NB4 (cell line): ENCODE results near the gene CAST.
"Not testable (repeated sequence)": the region's sequence is repeated elsewhere in the genome, so short reads cannot be mapped to it uniquely, and the experiment has no call there.

Source experiments
- DNase-seq: peaks from one replicate; pipeline ENCODE4 v3.0.0; 2010; ENCODE audit warnings: low read depth
- H3K4me3 ChIP-seq: one replicate; pipeline ENCODE4 v1.5.1; 2011; ENCODE audit warnings: mild to moderate bottlenecking, low read depth, low read length, moderate library complexity
- CTCF ChIP-seq: IDR thresholded peaks from one replicate; pipeline ENCODE4 v1.5.1; 2012; ENCODE audit warnings: low read depth, low read length
- MAX ChIP-seq: IDR thresholded peaks from 2 replicates; pipeline ENCODE4 v1.6.1; 2011; ENCODE audit warnings: low read depth, low read length
- MYC ChIP-seq: IDR thresholded peaks from 2 replicates; pipeline ENCODE4 v1.6.1; 2011; ENCODE audit warnings: low read depth, low read length
- POLR2A ChIP-seq: IDR thresholded peaks from 2 replicates; pipeline ENCODE4 v1.6.1; 2011; ENCODE audit warnings: mild to moderate bottlenecking; ENCODE audit not compliant: insufficient read length; ENCODE audit errors: extremely low read depth

CAST gene

GRCh38 chr5:96794757-96795156 is 132.6 kb downstream of the CAST start:
- H3K4me3 ChIP-seq: no peak overlapping the region
- DNase-seq: no peak
- TF ChIP-seq MAX (no peak), POLR2A (no peak), MYC (no peak), CTCF (no peak)

- TF ChIP-seq MAX (no peak), MYC (no peak), POLR2A (no peak), CTCF (no peak)
- no peak for DNase-seq
- no peak overlapping the region for H3K4me3 ChIP-seq
These were observed 133.4 kb downstream of the CAST start for GRCh38 chr5:96795626-96796025.

GRCh38 chr5:96796434-96796833 is 134.3 kb downstream of the CAST start:
- TF ChIP-seq POLR2A (no peak), MYC (no peak), MAX (no peak), CTCF (no peak)
- no peak for DNase-seq
- no peak overlapping the region for H3K4me3 ChIP-seq

GRCh38 chr5:96801718-96802117 is 139.5 kb downstream of the CAST start:
- DNase-seq, H3K4me3 ChIP-seq: not testable (repeated sequence)

- DNase-seq: peak; percentile 72
- peak overlapping the region; percentile 73 for H3K4me3 ChIP-seq
- TF ChIP-seq MAX (0 out of 2 replicates have a peak, but pooled peaks have one; percentile 20), CTCF (no peak), MYC (peak; percentile 23; the same call in 1 of the 2 replicates), POLR2A (peak; percentile 16)
These were observed 145.0 kb downstream of the CAST start for GRCh38 chr5:96807075-96807654.

GRCh38 chr5:96808541-96808828 is 146.3 kb downstream of the CAST start:
- peak overlapping the region; percentile 73 for H3K4me3 ChIP-seq

More at GRCh38 chr5:96808541-96808828, 146.3 kb downstream of the CAST start:
- no peak for DNase-seq
- peak; percentile 50 for TF ChIP-seq POLR2A
- no peak for TF ChIP-seq MAX
